ENCODE results near the gene COX6A2. TPM values are rescaled to one million over a fixed set of nuclear protein-coding genes. Genes with fewer than 3 reads are reported as not detected.

COX6A2 gene
- total and polyA plus RNA-seq, 8 donors = 0.67 TPM; not detected in 7

DNA sequence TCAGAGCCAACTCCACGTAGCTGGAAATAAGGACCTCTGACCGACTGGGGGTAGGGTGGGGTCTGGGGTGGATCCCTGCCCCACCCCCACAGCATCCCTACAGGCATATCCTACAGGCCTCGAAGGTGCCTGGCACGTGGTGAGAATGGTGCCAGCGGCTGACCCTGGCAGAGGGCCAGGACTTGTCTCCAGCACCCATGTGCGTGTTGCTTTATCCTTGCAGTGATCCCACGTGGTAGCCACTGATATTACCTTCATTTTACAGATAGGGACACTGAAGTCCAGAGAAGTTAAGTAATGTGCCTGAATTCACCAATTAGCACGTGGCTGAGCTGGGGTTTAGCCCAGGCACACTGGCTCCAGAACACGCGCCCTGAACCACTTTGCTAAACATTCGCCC lies 26.7 kb downstream of the COX6A2 start:
- Histone ChIP-seq H3K36me3 (no peaks in the 10 kb centered on the region), H3K27ac (no peak overlapping the region), H3K9me3 (peaks cover 0 to 3% of the 10 kb centered on the region in 2 donors), H3K27me3 (peaks cover 0 to 7% of the 10 kb centered on the region in 2 donors), H3K4me3 (no peak overlapping the region), H3K4me1 (peaks cover 0 to 19% of the 10 kb centered on the region in 2 donors)
- intact Hi-C loops (cut with DNase I) = no loop called here
- TF ChIP-seq CTCF (IDR thresholded peaks at IDR 0.05) = no peak
- DNase-seq (no peak), ATAC-seq (no peak)

GRCh38 chr16:31400191-31400590 lies 28.0 kb downstream of the COX6A2 start:
- intact Hi-C loops (cut with DNase I) = no loop called here
- DNase-seq (no peak), ATAC-seq (no peak)
- H3K27ac ChIP-seq = peak overlapping the region in 1 of 2 donors; percentile 48
- H3K4me1 ChIP-seq = peaks cover 0 to 19% of the 10 kb centered on the region in 2 donors
- peaks cover 0 to 7% of the 10 kb centered on the region in 2 donors for H3K27me3 ChIP-seq
- H3K36me3 ChIP-seq = no peaks in the 10 kb centered on the region
- H3K4me3 ChIP-seq = no peak overlapping the region
- peaks cover 0 to 3% of the 10 kb centered on the region in 2 donors for H3K9me3 ChIP-seq
- no peak for TF ChIP-seq CTCF (IDR thresholded peaks at IDR 0.05)

DNA sequence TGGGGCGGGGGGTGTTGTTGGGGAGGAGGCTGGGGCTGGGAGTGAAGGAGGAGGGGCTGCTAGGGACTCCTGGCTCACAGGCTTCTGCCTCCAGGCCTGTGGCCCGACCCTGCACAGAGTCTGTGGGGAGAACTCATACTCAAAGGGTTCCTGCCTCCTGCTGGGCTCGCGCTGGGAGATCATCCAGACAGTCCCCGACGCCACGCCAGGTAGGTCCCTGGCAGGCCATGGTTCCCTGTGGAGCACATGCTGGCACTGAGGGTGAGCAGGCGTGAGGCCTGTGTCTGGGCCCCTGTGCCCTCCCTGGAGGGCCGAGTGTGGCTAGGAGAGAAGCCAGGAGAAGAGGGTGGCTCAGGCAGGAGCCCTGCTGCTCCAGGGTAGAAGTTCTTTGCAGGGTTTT lies 30.5 kb downstream of the COX6A2 start:
- ATAC-seq = no peak

GRCh38 chr16:31397096-31397660 lies 31.0 kb downstream of the COX6A2 start:
- DNase-seq (no peak), ATAC-seq (no peak)
- intact Hi-C loops (cut with DNase I) = no loop called here
- Histone ChIP-seq H3K9me3 (peaks cover 0 to 3% of the 10 kb centered on the region in 2 donors), H3K27ac (no peak overlapping the region), H3K4me3 (no peak overlapping the region), H3K27me3 (peaks cover 0 to 20% of the 10 kb centered on the region in 2 donors), H3K4me1 (peaks cover 0 to 19% of the 10 kb centered on the region in 2 donors), H3K36me3 (no peaks in the 10 kb centered on the region)
- TF ChIP-seq CTCF (IDR thresholded peaks at IDR 0.05) = no peak

More for the DNA sequence above, 30.5 kb downstream of the COX6A2 start:
- peaks cover 0 to 19% of the 10 kb centered on the region in 2 donors for H3K4me1 ChIP-seq
- H3K4me3 ChIP-seq = no peak overlapping the region
- peaks cover 0 to 3% of the 10 kb centered on the region in 2 donors for H3K9me3 ChIP-seq
- H3K36me3 ChIP-seq = no peaks in the 10 kb centered on the region
- intact Hi-C loops (cut with DNase I) = no loop called here
- no peak for TF ChIP-seq CTCF (IDR thresholded peaks at IDR 0.05)
- H3K27ac ChIP-seq = no peak overlapping the region
- DNase-seq = no peak
- peaks cover 0 to 20% of the 10 kb centered on the region in 2 donors for H3K27me3 ChIP-seq

- Histone ChIP-seq H3K4me1 (peaks cover 0 to 17% of the 10 kb centered on the region in 2 donors), H3K36me3 (no peaks in the 10 kb centered on the region), H3K4me3 (no peak overlapping the region), H3K9me3 (peaks cover 0 to 3% of the 10 kb centered on the region in 2 donors), H3K27ac (no peak overlapping the region), H3K27me3 (peaks cover 0 to 20% of the 10 kb centered on the region in 2 donors)
- TF ChIP-seq CTCF (IDR thresholded peaks at IDR 0.05) = no peak
- intact Hi-C loops (cut with DNase I) = no loop called here
- ATAC-seq (peak; percentile 50), DNase-seq (peak in 2 of 4 donors; percentile 3 to 73)
Observed at GRCh38 chr16:31395647-31396046, 32.5 kb downstream of the COX6A2 start.
